T-helper 17 cell (primary cell): ENCODE data around the gene ECE1. TPM values are rescaled to one million over a fixed set of nuclear protein-coding genes. Genes with fewer than 3 reads are reported as not detected.

ENCODE experiments used
- ATAC-seq: fragments of 150-1000 bp; cut with Tn5 transposase; 2 replicates; pipeline ENCODE4 v1.10.0; 2021; ENCODE audit warnings: mild to moderate bottlenecking, moderate library complexity
- DNase-seq, 3 donors: peaks; one replicate each; pipeline versions ENCODE4 v3.0.0 to v3.0.0-alpha.2; 2020 to 2021
- H3K9me3 ChIP-seq: one replicate; pipeline ENCODE4 v1.7.0; 2013; ENCODE audit warnings: low read length, mild to moderate bottlenecking; ENCODE audit not compliant: control insufficient read depth, poor library complexity, severe bottlenecking
- H3K27ac Mint-ChIP-seq: one replicate; pipeline ENCODE4 v1.8.0; 2022; ENCODE audit warnings: mild to moderate bottlenecking, moderate library complexity, mixed read lengths
- H3K27me3 Mint-ChIP-seq: one replicate; pipeline ENCODE4 v1.8.0; 2022; ENCODE audit warnings: mixed read lengths
- H3K36me3 Mint-ChIP-seq: one replicate; pipeline ENCODE4 v1.8.0; 2022; ENCODE audit warnings: low read depth, mixed read lengths
- H3K4me1 Mint-ChIP-seq: one replicate; pipeline ENCODE4 v1.8.0; 2022; ENCODE audit warnings: mild to moderate bottlenecking, mixed read lengths
- H3K4me3 Mint-ChIP-seq: one replicate; pipeline ENCODE4 v1.8.0; 2022; ENCODE audit warnings: mild to moderate bottlenecking, moderate library complexity, mixed read lengths
- total RNA-seq, 4 donors: library from RNA in 2 of 4; stranded (reverse) in 2 of 4; gene quantifications; one replicate each; pipeline ENCODE4 v1.2.3 and lab custom pipeline; 2022 to 2026

Gene ECE1
- total RNA-seq, 2 donors from 2014 or later, result 116 to 117 TPM

DNA sequence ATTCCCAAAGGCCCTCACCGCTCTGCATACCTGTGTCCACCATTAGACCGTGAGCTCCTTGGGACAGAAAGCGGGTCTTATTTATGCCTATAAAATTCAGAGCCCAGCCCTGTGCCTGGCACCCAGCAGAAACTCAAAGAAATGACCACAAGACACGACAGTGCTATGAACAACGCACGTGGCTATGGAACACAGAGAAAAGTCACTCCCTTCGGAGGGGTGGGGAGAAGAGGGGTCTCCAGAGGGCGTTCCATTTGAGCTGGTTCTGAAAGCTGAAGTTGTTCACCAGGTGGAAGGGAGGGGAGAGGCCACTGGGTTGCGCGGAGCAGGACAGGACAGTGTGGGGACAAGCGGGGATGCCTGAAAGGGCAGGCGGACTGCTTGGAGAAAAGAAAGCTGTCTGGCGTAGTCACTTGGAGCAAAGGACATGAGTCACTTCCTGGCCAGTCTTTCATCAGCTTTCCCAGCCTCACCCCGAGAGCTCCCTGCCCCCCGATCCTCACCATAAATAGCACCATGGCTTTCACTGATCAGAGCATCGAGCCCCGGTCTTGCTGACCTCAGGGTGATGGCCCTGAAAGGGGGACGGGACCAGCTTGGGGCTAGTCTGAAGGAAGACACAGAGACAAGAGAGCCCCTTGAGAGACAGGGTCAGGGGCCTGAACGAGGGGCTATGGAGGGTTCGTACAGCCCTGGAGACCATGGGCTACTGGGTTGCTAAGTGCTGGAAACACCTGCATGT, 28.5 kb downstream of the ECE1 start:
- peaks cover 9% of the 10 kb centered on the region for H3K36me3 Mint-ChIP-seq
- no peaks in the 10 kb centered on the region for H3K9me3 ChIP-seq
- no peaks in the 10 kb centered on the region for H3K27me3 Mint-ChIP-seq
- ATAC-seq, result peak; percentile 14
- peaks cover 48% of the 10 kb centered on the region for H3K4me1 Mint-ChIP-seq
- no peak for DNase-seq
- peak overlapping the region; percentile 87 for H3K27ac Mint-ChIP-seq
- H3K4me3 Mint-ChIP-seq, result peak overlapping the region; percentile 31

DNA sequence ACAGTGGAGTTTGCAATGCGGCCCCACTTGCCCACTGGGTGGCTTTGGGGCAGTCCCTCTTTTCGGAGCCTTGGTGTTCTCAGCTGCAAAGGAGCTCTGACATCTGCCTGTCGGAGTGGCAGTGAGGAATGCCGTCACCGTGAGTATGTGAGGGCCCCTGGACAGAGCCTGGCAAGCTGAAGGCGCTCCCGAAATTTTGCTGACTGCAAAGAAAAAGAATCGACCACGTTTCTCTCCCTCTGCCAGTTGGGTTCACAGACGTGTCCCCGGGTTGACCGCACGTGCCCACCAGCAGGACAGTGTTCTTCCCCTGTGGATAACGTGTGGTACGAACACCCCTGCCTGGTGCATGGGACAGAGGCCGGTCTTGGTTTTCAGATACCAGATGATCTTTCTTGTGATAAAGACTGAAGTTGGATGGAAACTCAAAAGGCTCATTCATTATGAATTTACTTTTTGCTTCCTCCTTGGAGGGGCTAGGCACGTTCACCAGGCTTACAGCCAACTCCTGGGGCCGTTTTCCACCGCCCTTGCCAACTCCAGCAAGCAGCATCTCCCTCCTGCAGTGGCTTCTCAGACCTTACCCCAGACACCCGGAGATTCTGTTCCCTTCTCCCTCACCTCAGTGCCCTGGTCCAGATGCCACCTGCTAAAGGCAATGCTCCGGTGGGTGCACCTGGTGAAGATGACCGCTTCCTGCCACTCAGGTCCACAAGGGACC, 29.7 kb downstream of the ECE1 start:
- peak overlapping the region; percentile 66 for H3K4me3 Mint-ChIP-seq
- no peaks in the 10 kb centered on the region for H3K27me3 Mint-ChIP-seq
- ATAC-seq, result no peak
- no peak for DNase-seq
- peaks cover 12% of the 10 kb centered on the region for H3K36me3 Mint-ChIP-seq
- no peaks in the 10 kb centered on the region for H3K9me3 ChIP-seq
- peaks cover 56% of the 10 kb centered on the region for H3K4me1 Mint-ChIP-seq
- H3K27ac Mint-ChIP-seq, result peak overlapping the region; percentile 87

DNA sequence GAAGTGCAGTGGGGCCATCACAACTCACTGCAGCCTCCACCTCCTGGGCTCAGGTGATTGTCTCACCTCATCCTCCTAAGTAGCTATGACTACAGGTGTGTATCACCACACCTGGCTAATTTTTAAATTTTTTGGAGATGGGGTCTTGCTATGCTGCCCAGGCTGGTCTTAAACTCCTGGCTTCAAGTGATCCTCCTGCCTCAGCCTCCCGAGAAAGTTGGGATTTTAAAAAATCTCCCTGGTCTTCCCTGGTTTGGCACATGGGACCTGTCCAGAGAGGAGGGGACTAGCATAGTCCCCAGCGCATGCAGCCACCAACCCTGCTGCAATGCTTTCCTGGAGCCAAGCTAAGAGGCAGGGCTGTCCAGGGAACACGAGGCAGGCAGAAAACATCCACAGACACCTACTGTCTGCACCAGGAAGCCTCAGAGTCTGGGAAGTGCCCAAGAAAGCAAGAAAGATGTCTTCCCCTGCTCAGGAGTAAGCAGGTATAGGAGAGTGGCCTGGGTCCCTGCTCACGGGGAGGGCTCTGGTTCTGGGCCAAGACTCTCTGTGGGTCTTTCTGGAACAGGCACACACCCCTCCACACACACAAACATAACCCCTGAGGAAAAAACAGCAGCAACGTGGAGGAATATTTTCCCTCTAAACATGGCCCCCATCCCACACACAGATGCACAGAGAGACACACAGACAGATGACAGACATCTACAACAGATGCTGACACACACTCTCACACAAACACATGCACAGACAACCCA, 30.8 kb downstream of the ECE1 start:
- Mint-ChIP-seq H3K27ac (peak overlapping the region; percentile 87), H3K36me3 (peaks cover 12% of the 10 kb centered on the region), H3K4me3 (no peak overlapping the region), H3K4me1 (peaks cover 56% of the 10 kb centered on the region), H3K27me3 (no peaks in the 10 kb centered on the region)
- no peak for ATAC-seq
- DNase-seq, result no peak
- H3K9me3 ChIP-seq, result no peaks in the 10 kb centered on the region

- no peaks in the 10 kb centered on the region for H3K9me3 ChIP-seq
- Mint-ChIP-seq H3K36me3 (peaks cover 12% of the 10 kb centered on the region), H3K27me3 (no peaks in the 10 kb centered on the region), H3K4me1 (peaks cover 55% of the 10 kb centered on the region), H3K4me3 (peak overlapping the region; percentile 71), H3K27ac (peak overlapping the region; percentile 90)
- DNase-seq, result no peak
- ATAC-seq, result peak; percentile 77
Measured at GRCh38 chr1:21258331-21259134, 31.7 kb downstream of the ECE1 start.

DNA sequence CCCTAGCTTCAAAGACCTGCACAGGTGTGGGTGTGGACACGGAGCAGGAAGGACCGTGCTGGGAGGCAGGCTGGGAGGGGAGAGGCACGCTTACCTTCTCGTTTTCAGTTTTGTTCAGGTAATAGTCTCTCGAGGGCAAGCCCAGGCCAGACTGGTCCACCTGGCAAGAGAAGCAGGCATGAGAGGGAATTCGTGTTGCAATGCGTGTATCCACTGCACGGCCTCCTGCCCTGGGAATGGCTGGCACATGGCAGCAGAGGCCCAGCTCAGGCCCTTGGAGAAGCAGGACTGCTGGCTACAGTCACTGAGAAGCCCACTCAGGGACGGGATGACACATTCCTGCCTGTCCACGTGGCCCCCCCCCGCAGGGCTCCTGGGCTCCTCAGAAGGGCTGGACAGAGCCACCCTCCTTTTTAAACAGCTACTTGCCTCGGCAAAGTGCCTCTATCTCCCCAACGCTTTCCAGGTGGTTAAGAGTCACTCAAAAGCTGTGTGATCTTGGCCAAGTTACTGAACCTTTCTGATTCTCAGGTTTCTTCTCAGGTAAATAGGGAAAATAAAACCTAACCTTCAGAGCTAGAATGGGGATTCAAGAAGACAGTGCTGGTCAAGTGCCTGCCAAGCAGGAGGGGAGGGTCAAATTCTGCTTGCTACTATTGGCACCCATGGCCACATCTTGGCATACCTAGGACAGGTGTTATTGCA, 32.7 kb downstream of the ECE1 start:
- no peaks in the 10 kb centered on the region for H3K27me3 Mint-ChIP-seq
- peaks cover 52% of the 10 kb centered on the region for H3K4me1 Mint-ChIP-seq
- peaks cover 12% of the 10 kb centered on the region for H3K36me3 Mint-ChIP-seq
- peak overlapping the region; percentile 71 for H3K4me3 Mint-ChIP-seq
- DNase-seq (no peak), ATAC-seq (no peak)
- H3K27ac Mint-ChIP-seq, result peak overlapping the region; percentile 90
- no peaks in the 10 kb centered on the region for H3K9me3 ChIP-seq

DNA sequence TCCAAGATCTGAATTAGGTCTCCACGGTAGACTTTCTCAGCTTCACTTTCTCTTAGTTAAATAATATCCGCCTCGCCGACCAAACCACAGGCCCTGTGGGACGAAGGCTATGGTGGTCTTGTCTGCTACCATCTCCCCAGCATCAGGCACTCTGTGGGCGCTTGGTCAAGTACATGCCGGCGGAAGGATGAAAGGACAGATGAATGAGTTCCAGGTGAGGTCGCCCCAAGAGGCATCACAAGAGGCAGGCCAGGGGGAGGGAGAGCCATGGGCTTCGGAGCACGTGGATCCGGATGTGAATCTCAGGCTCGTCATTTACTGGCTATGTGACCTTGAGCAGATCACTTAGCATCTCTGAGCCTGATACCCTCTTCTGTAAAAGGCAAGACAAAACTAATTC, 33.5 kb downstream of the ECE1 start:
- DNase-seq (no peak), ATAC-seq (no peak)
- Mint-ChIP-seq H3K4me3 (no peak overlapping the region), H3K36me3 (peaks cover 12% of the 10 kb centered on the region), H3K27ac (peak overlapping the region; percentile 75), H3K27me3 (no peaks in the 10 kb centered on the region), H3K4me1 (peaks cover 50% of the 10 kb centered on the region)
- H3K9me3 ChIP-seq, result no peaks in the 10 kb centered on the region

DNA sequence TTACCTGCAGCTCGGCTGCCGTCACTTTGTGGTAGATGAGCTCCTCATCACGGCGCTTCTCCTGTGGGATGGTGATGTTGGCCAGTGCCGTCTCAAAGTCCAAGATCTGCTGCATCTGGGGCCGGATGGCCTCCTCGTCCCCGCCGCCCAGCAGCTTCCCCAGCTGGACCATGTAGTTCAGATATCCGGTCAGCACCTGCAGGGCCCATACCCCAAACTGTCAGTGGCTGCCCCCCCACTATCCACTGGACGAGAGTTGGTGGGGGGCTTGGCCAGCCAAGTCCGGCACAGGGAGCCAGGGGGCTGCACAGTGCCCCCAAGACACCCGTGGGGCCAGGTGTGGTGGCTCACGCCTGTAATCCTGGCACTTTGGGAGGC, 34.3 kb downstream of the ECE1 start:
- ATAC-seq (no peak), DNase-seq (no peak)
- no peaks in the 10 kb centered on the region for H3K9me3 ChIP-seq
- Mint-ChIP-seq H3K27me3 (no peaks in the 10 kb centered on the region), H3K36me3 (peaks cover 9% of the 10 kb centered on the region), H3K4me3 (peak overlapping the region; percentile 5), H3K4me1 (peaks cover 44% of the 10 kb centered on the region), H3K27ac (peak overlapping the region; percentile 66)

DNA sequence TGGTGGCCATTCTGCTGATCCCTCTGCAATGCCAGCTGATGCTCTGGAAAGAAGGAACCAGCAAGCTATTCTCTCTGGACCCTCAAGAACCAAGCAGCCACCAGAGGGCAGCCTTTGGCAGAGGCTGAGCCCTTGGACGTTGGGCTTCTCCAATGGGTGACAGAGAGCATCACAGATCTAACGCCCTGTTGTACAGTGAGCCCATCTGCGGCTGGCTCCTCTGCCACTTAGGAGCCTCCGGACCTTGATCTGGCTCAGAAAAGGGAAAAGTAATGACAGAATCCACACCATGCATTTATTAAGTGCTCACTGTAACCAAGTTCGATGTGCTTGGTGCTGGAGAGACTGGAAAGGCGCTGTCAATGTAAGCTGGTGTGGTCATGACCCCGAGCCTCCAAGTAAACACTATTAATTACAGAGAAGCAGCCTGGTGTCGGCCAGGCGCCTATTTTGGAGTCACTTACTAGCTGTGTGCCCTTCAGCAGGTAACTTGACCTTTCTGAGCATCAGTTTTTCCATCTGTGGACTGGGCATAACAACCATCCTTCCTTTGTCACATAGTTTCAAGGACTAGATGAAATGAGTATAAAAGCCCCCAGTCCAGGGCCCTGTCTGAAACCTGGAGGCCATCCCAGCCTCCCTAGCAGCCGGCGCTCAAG, 34.9 kb downstream of the ECE1 start:
- DNase-seq (peak; percentile 53 to 84 (median 60)), ATAC-seq (peak; percentile 71)
- Mint-ChIP-seq H3K4me1 (peaks cover 39% of the 10 kb centered on the region), H3K4me3 (peak overlapping the region; percentile 19), H3K27me3 (no peaks in the 10 kb centered on the region), H3K36me3 (peaks cover 7% of the 10 kb centered on the region), H3K27ac (peak overlapping the region; percentile 66)
- no peaks in the 10 kb centered on the region for H3K9me3 ChIP-seq

GRCh38 chr1:21254335-21254951, 35.8 kb downstream of the ECE1 start:
- DNase-seq, result no peak
- H3K27ac Mint-ChIP-seq, result no peak overlapping the region
- no peak for ATAC-seq
- H3K9me3 ChIP-seq, result no peaks in the 10 kb centered on the region
- no peaks in the 10 kb centered on the region for H3K27me3 Mint-ChIP-seq
- no peak overlapping the region for H3K4me3 Mint-ChIP-seq
- peaks cover 31% of the 10 kb centered on the region for H3K4me1 Mint-ChIP-seq
- peaks cover 7% of the 10 kb centered on the region for H3K36me3 Mint-ChIP-seq

DNA sequence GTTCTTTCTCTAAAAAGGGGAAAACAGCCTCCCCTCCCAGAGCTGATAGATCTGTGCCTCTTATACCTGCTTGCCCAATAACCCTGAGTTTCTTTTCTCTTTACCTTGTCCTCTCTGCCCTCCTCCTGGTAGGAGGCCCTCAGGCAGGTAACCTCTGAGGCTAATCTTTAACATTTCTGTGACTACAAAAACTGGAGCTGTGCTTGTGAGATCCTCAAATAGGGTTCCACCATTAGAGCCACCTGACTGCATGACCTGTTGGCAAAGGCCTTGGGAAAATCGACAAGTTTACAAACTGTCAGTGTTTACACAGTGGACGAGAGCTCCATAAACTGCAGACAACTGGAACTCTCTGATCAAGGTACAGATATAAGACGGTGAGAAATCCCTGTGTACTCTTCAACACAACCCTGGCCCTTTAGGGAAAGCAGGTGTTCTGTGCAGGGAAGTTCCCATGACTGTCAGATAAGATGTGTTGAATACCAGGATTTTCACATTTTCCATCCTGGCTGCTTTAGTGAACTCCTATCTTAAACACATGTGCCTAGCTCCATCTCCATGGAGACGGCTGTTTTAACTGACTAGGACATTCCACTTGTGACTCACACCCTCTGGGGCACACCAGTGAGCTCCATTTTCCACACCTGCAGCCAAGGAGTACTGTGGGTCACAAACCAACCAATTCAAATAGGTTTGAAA, 38.3 kb downstream of the ECE1 start:
- H3K36me3 Mint-ChIP-seq, result peaks cover 6% of the 10 kb centered on the region

GRCh38 chr1:21249940-21250493, 40.2 kb downstream of the ECE1 start:
- no peaks in the 10 kb centered on the region for H3K27me3 Mint-ChIP-seq
- ATAC-seq (no peak), DNase-seq (no peak)
- H3K4me1 Mint-ChIP-seq, result peaks cover 4% of the 10 kb centered on the region
- H3K4me3 Mint-ChIP-seq, result no peak overlapping the region
- no peaks in the 10 kb centered on the region for H3K9me3 ChIP-seq
- H3K36me3 Mint-ChIP-seq, result peaks cover 5% of the 10 kb centered on the region
- peak overlapping the region; percentile 41 for H3K27ac Mint-ChIP-seq

More for the DNA sequence above, 38.3 kb downstream of the ECE1 start:
- Mint-ChIP-seq H3K4me3 (no peak overlapping the region), H3K27me3 (no peaks in the 10 kb centered on the region), H3K27ac (peak overlapping the region; percentile 47), H3K4me1 (peaks cover 16% of the 10 kb centered on the region)
- no peak for DNase-seq
- H3K9me3 ChIP-seq, result no peaks in the 10 kb centered on the region
- no peak for ATAC-seq
